Prostate gland (tissue), 2 donors: ENCODE data around the gene TFRC.

Experiments used
- CTCF ChIP-seq, 4 experiments: fragments of 200-600 bp in 2 of 4; fragments of 450-650 bp in 2 of 4; sonication (generic) in 2 of 4; IDR thresholded peaks; 1 replicate in 3 of 4; 2 replicates in 1 of 4; pipeline ENCODE4 v1.5.1; 2016 to 2019; ENCODE audit warnings: antibody characterized with exemption in 4 of 4, mild to moderate bottlenecking in 2 of 4, moderate library complexity in 2 of 4
- POLR2A ChIP-seq: fragments of 450-650 bp; IDR thresholded peaks from one replicate; pipeline ENCODE4 v1.6.1; 2016; ENCODE audit warnings: antibody characterized with exemption, mild to moderate bottlenecking

GRCh38 chr3:196108075-196108743, 26.3 kb upstream of the TFRC start:
- TF ChIP-seq POLR2A (no peak), CTCF (IDR thresholded peaks at IDR 0.05) (no peak)
